Endodermal cell (in vitro differentiated cells): ENCODE measurements around the gene SERPINI2. TPM values are rescaled to one million over a fixed set of nuclear protein-coding genes. Genes with fewer than 3 reads are reported as not detected.

Source experiments
- DNase-seq: peaks from one replicate; pipeline ENCODE4 v3.0.0-alpha.2; 2017
- H3K27ac ChIP-seq: 2 replicates; pipeline ENCODE4 v1.5.1; 2013; ENCODE audit warnings: mild to moderate bottlenecking, low read depth, low read length, moderate library complexity
- H3K27me3 ChIP-seq: 2 replicates; pipeline ENCODE4 v1.6.1; 2013; ENCODE audit warnings: mild to moderate bottlenecking, low read length, moderate library complexity; ENCODE audit not compliant: insufficient read depth, control insufficient read depth, poor library complexity, severe bottlenecking
- H3K36me3 ChIP-seq: 2 replicates; pipeline ENCODE4 v1.7.0; 2013; ENCODE audit warnings: mild to moderate bottlenecking, low read length, moderate library complexity; ENCODE audit not compliant: control insufficient read depth, insufficient read depth
- H3K4me1 ChIP-seq: one replicate; pipeline ENCODE4 v1.7.0; 2013; ENCODE audit warnings: low read length; ENCODE audit not compliant: control insufficient read depth, insufficient read depth
- H3K4me3 ChIP-seq: 2 replicates; pipeline ENCODE4 v1.5.1; 2013; ENCODE audit warnings: mild to moderate bottlenecking, low read length, moderate library complexity
- H3K9ac ChIP-seq: 2 replicates; pipeline ENCODE4 v1.6.1; 2013; ENCODE audit warnings: mild to moderate bottlenecking, low read length, moderate library complexity; ENCODE audit not compliant: poor library complexity, severe bottlenecking; ENCODE audit errors: extremely low read depth
- H3K9me3 ChIP-seq: 2 replicates; pipeline ENCODE4 v1.6.1; 2013; ENCODE audit warnings: mild to moderate bottlenecking, low read length, moderate library complexity; ENCODE audit not compliant: control insufficient read depth
- H3K27ac Mint-ChIP-seq: 2 replicates; pipeline ENCODE4 v1.8.0; 2020; ENCODE audit warnings: mixed read lengths
- H3K27me3 Mint-ChIP-seq: 2 replicates; pipeline ENCODE4 v1.8.0; 2021; ENCODE audit warnings: mild to moderate bottlenecking, mixed read lengths; ENCODE audit not compliant: insufficient read depth
- H3K36me3 Mint-ChIP-seq: 2 replicates; pipeline ENCODE4 v1.8.0; 2020; ENCODE audit warnings: low read depth, mixed read lengths
- H3K4me1 Mint-ChIP-seq: 2 replicates; pipeline ENCODE4 v1.8.0; 2020; ENCODE audit warnings: mixed read lengths
- H3K4me3 Mint-ChIP-seq: 2 replicates; pipeline ENCODE4 v1.8.0; 2020; ENCODE audit warnings: mild to moderate bottlenecking, moderate library complexity, mixed read lengths
- H3K9me3 Mint-ChIP-seq: 2 replicates; pipeline ENCODE4 v1.8.0; 2020; ENCODE audit warnings: mild to moderate bottlenecking, mixed read lengths
- WGBS, 2 experiments: methylation state at CpG; one replicate each; pipeline versions ENCODE4 v1.1.5 to v1.1.7; 2013; ENCODE audit warnings: missing lambda C conversion rate in 2 of 2, mixed read lengths in 1 of 2; ENCODE audit not compliant: insufficient coverage in 1 of 2, insufficient read length in 1 of 2; 5-methylcytosine and 5-hydroxymethylcytosine counted together
- total RNA-seq, 2 donors: library from RNA; stranded (reverse); fragmentation: NEBNext Ultra II Directional in 1 of 2; extraction: Animal tissue kit (Norgen Biotek cat#: 25700) in 1 of 2; gene quantifications; 2 replicates in 1 of 2; 3 replicates in 1 of 2; pipeline ENCODE4 v1.2.1, GENCODE V29; 2021
- TF ChIP-seq, protein P1 (sequence below): fragments of 200-600 bp; sonication (generic); conservative IDR thresholded peaks from 2 replicates; pipeline ENCODE4 v1.5.0; 2021; ENCODE audit warnings: antibody characterized with exemption, mild to moderate bottlenecking

Gene SERPINI2
- total RNA-seq, 2 donors from 2014 or later = not detected

GRCh38 chr3:167507954-167508353, 34.1 kb upstream of the SERPINI2 start:
- no peak for DNase-seq
- 90 to 100% methylated on average over 1 of the region's 1 CpG for WGBS, 2 experiments
- Mint-ChIP-seq H3K27me3 (peaks cover 14% of the 10 kb centered on the region), H3K9me3 (peaks cover 3% of the 10 kb centered on the region), H3K36me3 (no peaks in the 10 kb centered on the region), H3K4me1 (peaks cover 4% of the 10 kb centered on the region), H3K27ac (no peak overlapping the region), H3K4me3 (no peak overlapping the region)
- TF ChIP-seq, protein P1, sequence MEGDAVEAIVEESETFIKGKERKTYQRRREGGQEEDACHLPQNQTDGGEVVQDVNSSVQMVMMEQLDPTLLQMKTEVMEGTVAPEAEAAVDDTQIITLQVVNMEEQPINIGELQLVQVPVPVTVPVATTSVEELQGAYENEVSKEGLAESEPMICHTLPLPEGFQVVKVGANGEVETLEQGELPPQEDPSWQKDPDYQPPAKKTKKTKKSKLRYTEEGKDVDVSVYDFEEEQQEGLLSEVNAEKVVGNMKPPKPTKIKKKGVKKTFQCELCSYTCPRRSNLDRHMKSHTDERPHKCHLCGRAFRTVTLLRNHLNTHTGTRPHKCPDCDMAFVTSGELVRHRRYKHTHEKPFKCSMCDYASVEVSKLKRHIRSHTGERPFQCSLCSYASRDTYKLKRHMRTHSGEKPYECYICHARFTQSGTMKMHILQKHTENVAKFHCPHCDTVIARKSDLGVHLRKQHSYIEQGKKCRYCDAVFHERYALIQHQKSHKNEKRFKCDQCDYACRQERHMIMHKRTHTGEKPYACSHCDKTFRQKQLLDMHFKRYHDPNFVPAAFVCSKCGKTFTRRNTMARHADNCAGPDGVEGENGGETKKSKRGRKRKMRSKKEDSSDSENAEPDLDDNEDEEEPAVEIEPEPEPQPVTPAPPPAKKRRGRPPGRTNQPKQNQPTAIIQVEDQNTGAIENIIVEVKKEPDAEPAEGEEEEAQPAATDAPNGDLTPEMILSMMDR = no peak
- peaks cover 16% of the 10 kb centered on the region for H3K27me3 ChIP-seq
- no peak overlapping the region for H3K9ac ChIP-seq
- no peak overlapping the region for H3K27ac ChIP-seq
- no peak overlapping the region for H3K4me3 ChIP-seq
- no peaks in the 10 kb centered on the region for H3K4me1 ChIP-seq
- no peaks in the 10 kb centered on the region for H3K36me3 ChIP-seq
- peaks cover 10% of the 10 kb centered on the region for H3K9me3 ChIP-seq

GRCh38 chr3:167502401-167502800, 28.6 kb upstream of the SERPINI2 start:
- no peak overlapping the region for H3K27ac Mint-ChIP-seq
- WGBS, 2 experiments = 86 to 94% methylated on average over 2 of the region's 2 CpGs

DNA sequence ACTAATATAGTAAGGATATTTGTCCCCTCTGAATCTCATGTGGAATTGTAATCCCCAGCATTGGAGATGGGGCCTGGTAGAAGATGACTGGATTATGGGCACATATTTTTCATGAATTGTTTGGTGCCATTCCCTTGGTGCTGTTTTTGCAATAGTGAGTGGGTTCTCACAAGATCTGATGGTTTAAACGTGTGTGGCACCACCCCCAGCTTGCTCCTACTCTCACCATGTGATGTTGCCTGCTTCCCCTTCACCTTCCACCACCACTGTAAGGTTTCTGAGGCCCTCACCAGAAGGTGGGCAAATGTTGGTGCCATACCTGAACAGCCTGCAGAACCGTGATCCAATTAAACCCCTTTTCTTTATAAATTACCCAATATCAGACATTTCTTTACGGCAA, 28.1 kb upstream of the SERPINI2 start:
- Histone ChIP-seq H3K36me3 (no peaks in the 10 kb centered on the region), H3K27me3 (peaks cover 25% of the 10 kb centered on the region), H3K4me3 (no peak overlapping the region), H3K9me3 (no peaks in the 10 kb centered on the region), H3K4me1 (no peaks in the 10 kb centered on the region), H3K9ac (no peak overlapping the region), H3K27ac (no peak overlapping the region)
- Mint-ChIP-seq H3K27ac (no peak overlapping the region), H3K36me3 (no peaks in the 10 kb centered on the region), H3K4me1 (peaks cover 2% of the 10 kb centered on the region), H3K27me3 (no peaks in the 10 kb centered on the region), H3K9me3 (no peaks in the 10 kb centered on the region), H3K4me3 (no peak overlapping the region)
- 90% methylated on average over 3 of the region's 3 CpGs; no CpG with 5 or more reads in 1 of the 2 experiments for WGBS, 2 experiments
- TF ChIP-seq, protein P1 = no peak
- no peak for DNase-seq

More at GRCh38 chr3:167502401-167502800, 28.6 kb upstream of the SERPINI2 start:
- no peak overlapping the region for H3K27ac ChIP-seq
- Mint-ChIP-seq H3K27me3 (no peaks in the 10 kb centered on the region), H3K4me1 (peaks cover 2% of the 10 kb centered on the region), H3K4me3 (no peak overlapping the region), H3K9me3 (no peaks in the 10 kb centered on the region), H3K36me3 (no peaks in the 10 kb centered on the region)
- no peaks in the 10 kb centered on the region for H3K9me3 ChIP-seq
- peaks cover 23% of the 10 kb centered on the region for H3K27me3 ChIP-seq
- H3K4me1 ChIP-seq = no peaks in the 10 kb centered on the region
- no peaks in the 10 kb centered on the region for H3K36me3 ChIP-seq
- no peak overlapping the region for H3K4me3 ChIP-seq
- no peak overlapping the region for H3K9ac ChIP-seq
- DNase-seq = no peak
- TF ChIP-seq, protein P1 = no peak
